Epithelial cell of proximal tubule (primary cell): Measurements from ENCODE around the gene SEH1L. TPM values are rescaled to one million over a fixed set of nuclear protein-coding genes. Genes with fewer than 3 reads are reported as not detected.

Source experiments
- DNase-seq: peaks from one replicate; pipeline ENCODE4 v3.0.0-alpha.2; 2011; ENCODE audit warnings: low read depth
- H3K4me3 ChIP-seq: 2 replicates; pipeline ENCODE4 v1.5.1; 2011; ENCODE audit warnings: low read depth, mild to moderate bottlenecking, low read length
- total RNA-seq: library from RNA; depleted of rRNA; stranded (reverse); fragments of >200 nt; gene quantifications from 2 replicates; pipeline ENCODE4 v1.2.3, GENCODE V29; 2015
- TF ChIP-seq, protein P1 (sequence below): conservative IDR thresholded peaks from 2 replicates; pipeline ENCODE4 v1.5.1; 2012; ENCODE audit warnings: low read depth, mild to moderate bottlenecking, low read length

The SEH1L gene
- total RNA-seq, 1 donor from 2014 or later: 23.1 TPM

DNA sequence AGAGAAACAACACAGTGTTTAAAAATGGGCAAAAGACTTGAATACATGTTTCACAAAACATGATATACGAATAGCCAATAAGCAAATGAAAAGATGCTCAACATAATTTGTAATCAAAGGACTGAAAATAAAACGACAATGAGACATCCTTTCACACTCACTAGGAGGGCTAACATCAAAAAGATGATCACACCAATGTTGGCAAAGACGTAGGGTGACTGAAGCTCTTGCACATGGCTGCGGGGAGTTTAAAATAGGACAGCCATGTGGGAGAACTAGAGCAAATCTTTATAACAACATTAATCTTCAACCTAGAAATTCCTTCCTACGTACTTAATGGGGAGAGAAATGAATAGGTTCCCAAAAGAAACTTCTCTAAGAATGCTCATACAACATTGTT, 19.2 kb upstream of the SEH1L start:
- TF ChIP-seq, protein P1, sequence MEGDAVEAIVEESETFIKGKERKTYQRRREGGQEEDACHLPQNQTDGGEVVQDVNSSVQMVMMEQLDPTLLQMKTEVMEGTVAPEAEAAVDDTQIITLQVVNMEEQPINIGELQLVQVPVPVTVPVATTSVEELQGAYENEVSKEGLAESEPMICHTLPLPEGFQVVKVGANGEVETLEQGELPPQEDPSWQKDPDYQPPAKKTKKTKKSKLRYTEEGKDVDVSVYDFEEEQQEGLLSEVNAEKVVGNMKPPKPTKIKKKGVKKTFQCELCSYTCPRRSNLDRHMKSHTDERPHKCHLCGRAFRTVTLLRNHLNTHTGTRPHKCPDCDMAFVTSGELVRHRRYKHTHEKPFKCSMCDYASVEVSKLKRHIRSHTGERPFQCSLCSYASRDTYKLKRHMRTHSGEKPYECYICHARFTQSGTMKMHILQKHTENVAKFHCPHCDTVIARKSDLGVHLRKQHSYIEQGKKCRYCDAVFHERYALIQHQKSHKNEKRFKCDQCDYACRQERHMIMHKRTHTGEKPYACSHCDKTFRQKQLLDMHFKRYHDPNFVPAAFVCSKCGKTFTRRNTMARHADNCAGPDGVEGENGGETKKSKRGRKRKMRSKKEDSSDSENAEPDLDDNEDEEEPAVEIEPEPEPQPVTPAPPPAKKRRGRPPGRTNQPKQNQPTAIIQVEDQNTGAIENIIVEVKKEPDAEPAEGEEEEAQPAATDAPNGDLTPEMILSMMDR: no peak
- no peak overlapping the region for H3K4me3 ChIP-seq
- DNase-seq: no peak

DNA sequence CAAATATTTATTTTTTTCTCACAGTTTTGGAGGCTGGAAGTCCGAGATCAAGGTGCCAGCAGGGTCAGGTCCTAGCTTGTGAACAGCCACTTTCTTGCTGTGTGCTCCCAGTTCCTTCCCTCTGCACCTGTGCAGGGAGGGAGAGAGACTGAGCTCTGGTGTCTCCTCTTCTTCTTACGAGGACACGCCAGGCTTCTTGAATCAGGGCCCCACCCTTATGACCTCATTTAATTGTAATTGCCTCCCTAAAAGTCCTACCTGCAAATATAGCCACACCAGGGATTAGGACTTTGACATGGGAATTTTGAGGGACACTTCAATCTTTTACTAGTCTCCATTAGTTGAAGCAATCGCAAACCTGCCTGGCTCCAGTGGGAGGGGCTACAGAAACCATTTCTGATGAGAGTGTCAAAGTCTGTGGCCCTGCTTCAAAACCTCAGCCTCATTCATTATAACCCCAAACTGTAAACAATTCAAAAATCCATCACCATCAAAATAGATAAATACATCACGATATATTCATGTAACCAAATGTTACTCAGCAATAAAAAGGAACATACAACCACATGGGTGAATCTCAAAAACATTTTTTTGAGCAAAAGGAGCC, 18.2 kb upstream of the SEH1L start:
- TF ChIP-seq, protein P1: no peak
- no peak for DNase-seq
- H3K4me3 ChIP-seq: no peak overlapping the region

DNA sequence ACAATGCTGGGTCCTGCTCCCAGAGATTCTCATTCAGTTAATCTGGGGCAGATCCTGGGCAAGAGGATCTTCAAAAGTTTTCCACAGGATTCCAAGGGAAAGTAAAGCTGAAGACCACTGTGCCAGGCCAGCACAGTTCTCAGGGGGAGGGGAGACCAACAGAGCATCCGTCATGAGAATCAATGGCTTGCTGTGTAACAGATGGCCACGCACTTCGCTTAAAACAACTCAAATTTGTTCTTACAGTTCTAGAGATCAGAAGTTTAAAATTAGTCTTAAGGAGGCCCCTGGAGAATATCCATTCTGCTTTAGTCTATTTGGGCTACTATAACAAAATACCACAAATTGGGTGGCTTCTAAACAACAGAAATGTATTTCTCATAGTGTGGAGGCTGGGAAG, 17.4 kb upstream of the SEH1L start:
- H3K4me3 ChIP-seq: no peak overlapping the region
- no peak for DNase-seq
- TF ChIP-seq, protein P1: no peak

DNA sequence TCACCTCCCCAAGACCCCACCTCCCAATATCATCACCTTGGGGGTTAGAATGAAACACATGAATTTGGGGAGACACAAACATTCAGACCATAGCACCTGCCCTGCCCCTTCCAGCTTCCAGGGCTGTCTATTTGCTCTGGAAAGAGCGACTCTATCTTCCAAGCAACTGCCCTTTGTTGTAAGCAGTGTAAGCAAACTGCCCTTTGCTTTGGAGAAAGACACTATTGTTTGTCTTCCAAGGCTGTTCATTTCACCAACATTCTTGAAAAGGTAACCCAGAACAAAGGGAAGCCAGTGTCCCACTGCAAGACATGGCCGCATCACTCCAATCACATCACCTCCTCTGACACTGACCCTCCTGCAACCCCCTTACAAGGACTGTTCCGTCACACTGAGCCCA, 16.9 kb upstream of the SEH1L start:
- H3K4me3 ChIP-seq: no peak overlapping the region
- TF ChIP-seq, protein P1: no peak
- DNase-seq: no peak

DNA sequence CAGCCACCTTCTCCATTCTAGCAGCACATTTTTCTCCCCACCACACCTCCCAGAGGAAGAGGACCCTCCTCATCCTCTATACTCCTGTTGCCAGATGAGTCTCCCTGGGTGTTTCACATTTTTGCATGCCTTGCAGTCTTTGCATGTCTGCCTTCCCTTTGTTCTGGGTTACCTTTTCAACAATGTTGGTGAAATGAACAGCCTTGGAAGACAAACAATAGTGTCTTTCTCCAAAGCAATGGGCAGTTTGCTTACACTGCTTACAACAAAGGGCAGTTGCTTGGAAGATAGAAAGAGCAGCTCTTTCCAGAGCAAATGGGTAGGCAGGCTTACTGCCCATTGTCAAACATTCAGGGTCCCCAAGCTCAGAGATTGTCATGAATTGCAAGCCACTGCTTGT, 14.5 kb upstream of the SEH1L start:
- no peak overlapping the region for H3K4me3 ChIP-seq
- TF ChIP-seq, protein P1: no peak
- no peak for DNase-seq

DNA sequence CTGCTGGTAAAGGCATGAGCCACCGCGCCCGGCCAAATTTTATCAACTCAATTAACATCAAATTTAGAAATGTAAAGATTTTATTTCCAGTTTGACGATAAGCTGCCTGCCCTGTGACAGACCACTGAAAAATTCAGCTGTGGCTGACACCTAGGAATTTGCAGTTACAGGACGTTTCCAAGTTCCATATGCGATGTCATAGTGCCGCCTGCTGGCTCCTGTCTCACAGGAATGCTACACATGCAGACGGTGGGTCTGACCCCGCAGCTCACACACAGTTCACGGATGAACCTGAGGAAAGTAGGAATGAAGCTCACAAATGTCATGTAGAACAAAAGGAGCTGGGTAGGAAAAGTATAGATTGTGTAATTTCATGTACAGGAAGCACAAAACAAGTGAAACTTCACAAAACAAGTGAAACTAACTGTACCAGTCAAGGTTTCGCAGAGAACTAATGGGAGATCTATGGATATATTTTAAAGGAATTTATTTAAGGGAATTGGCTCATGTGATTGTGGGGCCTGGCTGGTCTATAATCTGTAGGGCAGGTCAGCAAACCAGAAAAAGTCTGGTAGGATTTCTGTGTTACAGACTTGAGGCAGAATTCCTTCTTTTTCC, 13.2 kb upstream of the SEH1L start:
- TF ChIP-seq, protein P1: peak; percentile 99
- H3K4me3 ChIP-seq: no peak overlapping the region
- peak; percentile 25 for DNase-seq

DNA sequence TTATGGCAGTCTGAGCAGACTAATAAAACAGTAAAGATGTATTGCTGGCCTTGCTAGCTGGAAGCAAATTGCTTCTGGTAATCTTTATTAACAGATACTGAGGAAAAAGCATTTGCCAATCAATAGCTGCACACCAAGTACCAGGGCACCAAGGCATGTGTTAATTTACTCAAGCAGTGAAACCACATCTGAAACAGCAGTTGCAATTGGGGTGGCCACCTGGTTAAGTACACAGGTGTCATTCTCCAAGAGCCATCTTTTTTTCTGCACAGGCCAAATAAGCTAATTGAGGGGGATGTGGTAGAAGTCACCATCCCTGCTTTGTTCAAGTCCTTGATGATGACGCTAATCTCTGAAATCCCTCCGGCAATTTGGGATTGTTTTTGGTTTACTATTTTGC, 8.6 kb upstream of the SEH1L start:
- no peak overlapping the region for H3K4me3 ChIP-seq
- DNase-seq: no peak
- TF ChIP-seq, protein P1: no peak
